ENCODE measurements around the gene SERPINA1. TPM values are rescaled to one million over a fixed set of nuclear protein-coding genes. Genes with fewer than 3 reads are reported as not detected.

SERPINA1 gene
- under 0.01 and 0.19 TPM in 2 replicates for total RNA-seq

GRCh38 chr14:94388384-94389103, at the start of gene SERPINA1:
TSS of gene SERPINA1 (minus strand) at chr14:94388602. CDS start at chr14:94383237, 5,365 bp downstream.

GRCh38 chr14:94366146-94366915, 22.1 kb downstream of the SERPINA1 start, which contains the start of gene SERPINA2:
TSS of gene SERPINA2 (minus strand) at chr14:94366698.

Other genes with a start within 250 kb of the SERPINA1 start
- gene PPP4R4, start 214.3 kb downstream of the SERPINA1 start, total RNA-seq = 2.5 and 3.1 TPM in 2 replicates
- under 0.01 TPM in 1 of 2 replicates, not detected in the other for gene SERPINA10, start 95.3 kb downstream of the SERPINA1 start, total RNA-seq
- not detected in 2 replicates for gene SERPINA6, start 65.3 kb downstream of the SERPINA1 start, total RNA-seq
- not detected in 2 replicates for gene SERPINA2, start 21.9 kb downstream of the SERPINA1 start, total RNA-seq
- not detected in 2 replicates for gene SERPINA11, start 64.2 kb upstream of the SERPINA1 start, total RNA-seq
- 0.28 and 0.96 TPM in 2 replicates for gene SERPINA9, start 87.6 kb upstream of the SERPINA1 start, total RNA-seq
- not detected in 2 replicates for gene SERPINA12, start 120.9 kb upstream of the SERPINA1 start, total RNA-seq
- gene SERPINA4, start 172.8 kb upstream of the SERPINA1 start, total RNA-seq = not detected in 2 replicates
- gene SERPINA5, start 192.8 kb upstream of the SERPINA1 start, total RNA-seq = under 0.01 and 0.28 TPM in 2 replicates
- 1.3 and 9.9 TPM in 2 replicates for gene SERPINA3, start 223.8 kb upstream of the SERPINA1 start, total RNA-seq